H1 (cell line): ENCODE results near the gene HBEGF. TPM values are rescaled to one million over a fixed set of nuclear protein-coding genes. Genes with fewer than 3 reads are reported as not detected.

Experiments
- CTCF ChIA-PET: fragments of 300-600 bp; sonication (Branson Sonifier 250); formaldehyde crosslinking; loops from one replicate; lab custom pipeline; 2021; ENCODE audit not compliant: partially characterized antibody; lab: Charles Lee
- POLR2A ChIA-PET: fragments of 300-600 bp; sonication (Branson Sonifier 250); formaldehyde crosslinking; loops from one replicate; lab custom pipeline; 2021; ENCODE audit warnings: inconsistent platforms; ENCODE audit not compliant: partially characterized antibody; lab: Charles Lee
- DNase-seq, 2 experiments: peaks; one replicate each; pipeline versions ENCODE4 v3.0.0 to v3.0.0-alpha.2; 2010 to 2022; ENCODE audit warnings: low spot score in 2 of 2, low read depth in 1 of 2, mixed read lengths in 1 of 2
- FAIRE-seq: peaks from 2 replicates; lab custom pipeline; 2011; peaks lifted over from hg19 to GRCh38; lab: Jason Lieb, UNC
- H2AFZ ChIP-seq: 2 replicates; pipeline ENCODE4 v1.8.1; 2012; ENCODE audit warnings: low read length, inconsistent platforms
- H2AK5ac ChIP-seq: 2 replicates; pipeline ENCODE4 v1.6.1; 2013; ENCODE audit warnings: low read depth, low read length
- H2BK120ac ChIP-seq: replicated peaks from 2 replicates; pipeline ENCODE3; 2013; ENCODE audit warnings: low read depth, low read length, inconsistent platforms
- H2BK12ac ChIP-seq: 2 replicates; pipeline ENCODE4 v1.6.1; 2013; ENCODE audit warnings: low read depth, low read length
- H2BK15ac ChIP-seq: 2 replicates; pipeline ENCODE4 v1.6.1; 2013; ENCODE audit warnings: low read length
- H2BK20ac ChIP-seq: 2 replicates; pipeline ENCODE4 v1.6.1; 2013; ENCODE audit warnings: low read length
- H2BK5ac ChIP-seq: 2 replicates; pipeline ENCODE4 v1.6.1; 2013; ENCODE audit warnings: low read depth, low read length
- H3K14ac ChIP-seq: 2 replicates; pipeline ENCODE4 v1.6.1; 2013; ENCODE audit warnings: inconsistent platforms; ENCODE audit not compliant: insufficient read length
- H3K18ac ChIP-seq: 2 replicates; pipeline ENCODE4 v1.6.1; 2013; ENCODE audit warnings: low read length; ENCODE audit errors: extremely low read depth
- H3K23ac ChIP-seq: 2 replicates; pipeline ENCODE4 v1.6.1; 2013; ENCODE audit warnings: inconsistent platforms; ENCODE audit not compliant: insufficient read length
- H3K23me2 ChIP-seq: 2 replicates; pipeline ENCODE4 v1.6.1; 2013; ENCODE audit warnings: low read depth, low read length
- H3K27ac ChIP-seq: 2 replicates; pipeline ENCODE4 v1.6.1; 2011; ENCODE audit warnings: low read depth, low read length, inconsistent platforms
- H3K27me3 ChIP-seq, 4 experiments: replicated peaks in 1 of 4; 1 replicate in 1 of 4; 2 replicates in 3 of 4; pipeline versions ENCODE4 v1.6.1 to v1.8.1; 2011 to 2013; ENCODE audit warnings: low read length in 3 of 4, mild to moderate bottlenecking in 3 of 4, inconsistent platforms in 2 of 4, mixed read lengths in 2 of 4, moderate library complexity in 1 of 4; ENCODE audit not compliant: control insufficient read depth in 3 of 4, insufficient read depth in 3 of 4; ENCODE audit errors: extremely low read depth in 1 of 4
- H3K36me3 ChIP-seq, 4 experiments: 2 replicates each; pipeline versions ENCODE4 v1.6.1 to v1.8.1; 2011 to 2013; ENCODE audit warnings: mild to moderate bottlenecking in 4 of 4, low read length in 3 of 4, moderate library complexity in 2 of 4, control low read depth in 1 of 4, inconsistent platforms in 1 of 4; ENCODE audit not compliant: insufficient read depth in 4 of 4, control insufficient read depth in 2 of 4
- H3K4ac ChIP-seq: replicated peaks from 2 replicates; pipeline ENCODE3; 2013; ENCODE audit warnings: low read length, low read depth, mixed read lengths, inconsistent platforms; ENCODE audit not compliant: insufficient read length
- H3K4me1 ChIP-seq, 4 experiments: replicated peaks in 1 of 4; 1 replicate in 1 of 4; 2 replicates in 3 of 4; pipeline versions ENCODE4 v1.6.1 to v1.8.1; 2011 to 2013; ENCODE audit warnings: low read length in 3 of 4, inconsistent platforms in 2 of 4, mixed read lengths in 1 of 4; ENCODE audit not compliant: insufficient read depth in 4 of 4, control insufficient read depth in 3 of 4
- H3K4me2 ChIP-seq, 2 experiments: 2 replicates each; pipeline versions ENCODE4 v1.6.1 to v1.8.1; 2011 to 2013; ENCODE audit warnings: low read depth in 2 of 2, low read length in 2 of 2, control low read depth in 1 of 2, inconsistent platforms in 1 of 2, mild to moderate bottlenecking in 1 of 2; ENCODE audit not compliant: insufficient read depth in 1 of 2
- H3K4me3 ChIP-seq, 4 experiments: fragments of 200-600, 300-600 bp in 1 of 4; sonication (generic), shearing (Covaris generic), sonication (Bioruptor Twin) in 1 of 4; 2 replicates each; pipeline versions ENCODE4 v1.5.1 to v1.8.1; 2011 to 2016; ENCODE audit warnings: low read length in 4 of 4, low read depth in 3 of 4, control low read depth in 2 of 4, inconsistent platforms in 2 of 4, mild to moderate bottlenecking in 2 of 4, mixed read lengths in 1 of 4, moderate library complexity in 1 of 4; ENCODE audit not compliant: insufficient read depth in 2 of 4; ENCODE audit errors: extremely low read depth in 1 of 4
- H3K56ac ChIP-seq: replicated peaks from 2 replicates; pipeline ENCODE3; 2013; ENCODE audit warnings: low read depth, mild to moderate bottlenecking, mixed read lengths, low read length, inconsistent platforms; ENCODE audit not compliant: insufficient read length
- H3K79me1 ChIP-seq: 2 replicates; pipeline ENCODE4 v1.6.1; 2013; ENCODE audit warnings: low read depth, low read length, control low read depth
- H3K79me2 ChIP-seq, 2 experiments: 2 replicates each; pipeline versions ENCODE4 v1.6.1 to v1.8.1; 2012 to 2013; ENCODE audit warnings: low read length in 2 of 2, mild to moderate bottlenecking in 2 of 2, inconsistent platforms in 1 of 2; ENCODE audit not compliant: insufficient read depth in 2 of 2, control insufficient read depth in 1 of 2
- H3K9ac ChIP-seq, 4 experiments: replicated peaks in 1 of 4; 1 replicate in 1 of 4; 2 replicates in 3 of 4; pipeline versions ENCODE4 v1.6.1 to v1.8.1; 2011 to 2013; ENCODE audit warnings: low read depth in 3 of 4, low read length in 3 of 4, control low read depth in 2 of 4, mild to moderate bottlenecking in 2 of 4, moderate library complexity in 2 of 4, inconsistent platforms in 1 of 4; ENCODE audit errors: extremely low read depth in 1 of 4
- H3K9me3 ChIP-seq, 2 experiments: 2 replicates each; pipeline versions ENCODE4 v1.6.1 to v1.8.1; 2012 to 2013; ENCODE audit warnings: mild to moderate bottlenecking in 2 of 2, moderate library complexity in 2 of 2, control low read depth in 1 of 2, inconsistent platforms in 1 of 2, low read depth in 1 of 2, low read length in 1 of 2, mixed read lengths in 1 of 2; ENCODE audit not compliant: insufficient read depth in 2 of 2
- H4K20me1 ChIP-seq, 2 experiments: replicated peaks in 1 of 2; 2 replicates each; pipeline versions ENCODE3 to v1.8.1; 2011 to 2013; ENCODE audit warnings: inconsistent platforms in 2 of 2, low read length in 2 of 2, mild to moderate bottlenecking in 1 of 2; ENCODE audit not compliant: insufficient read depth in 2 of 2, control insufficient read depth in 1 of 2
- H4K5ac ChIP-seq: 2 replicates; pipeline ENCODE4 v1.6.1; 2013; ENCODE audit warnings: low read length, low read depth, mixed read lengths, inconsistent platforms; ENCODE audit not compliant: insufficient read length
- H4K8ac ChIP-seq: 2 replicates; pipeline ENCODE4 v1.8.0; 2013; ENCODE audit warnings: mild to moderate bottlenecking, moderate library complexity, low read length, inconsistent platforms; ENCODE audit not compliant: insufficient read depth; ENCODE audit errors: extremely low read depth
- H4K91ac ChIP-seq: replicated peaks from 2 replicates; pipeline ENCODE3; 2013; ENCODE audit warnings: low read length, mixed read lengths, inconsistent platforms; ENCODE audit not compliant: insufficient read length
- CREB1 ChIP-seq: IDR thresholded peaks from 2 replicates; pipeline ENCODE4 v1.6.1; 2012; ENCODE audit warnings: inconsistent platforms
- CTBP2 ChIP-seq: IDR thresholded peaks from 2 replicates; pipeline ENCODE4 v1.7.0; 2011; ENCODE audit warnings: borderline replicate concordance, mild to moderate bottlenecking, moderate library complexity, mixed read lengths, low read length; ENCODE audit not compliant: insufficient read depth, insufficient read length
- E2F6 ChIP-seq: IDR thresholded peaks from 2 replicates; pipeline ENCODE4 v1.6.1; 2012; ENCODE audit warnings: inconsistent platforms
- NANOG ChIP-seq: IDR thresholded peaks from 2 replicates; pipeline ENCODE4 v1.6.1; 2011; ENCODE audit warnings: low read length, low read depth, mild to moderate bottlenecking, inconsistent platforms; ENCODE audit not compliant: insufficient read depth, poor library complexity, severe bottlenecking
- SP4 ChIP-seq: IDR thresholded peaks from 2 replicates; pipeline ENCODE4 v1.6.1; 2012; ENCODE audit warnings: low read length, inconsistent platforms
- SUZ12 ChIP-seq: fragments of 200-600 bp; sonication (generic); IDR thresholded peaks from 2 replicates; pipeline ENCODE4 v1.6.1; 2012; ENCODE audit warnings: mild to moderate bottlenecking, inconsistent platforms, low read length, moderate library complexity, mixed read lengths
- TAF7 ChIP-seq: optimal IDR thresholded peaks from 2 replicates; pipeline ENCODE3; 2011; ENCODE audit warnings: low read depth, mild to moderate bottlenecking, inconsistent platforms, low read length, moderate library complexity, borderline replicate concordance
- TEAD4 ChIP-seq: IDR thresholded peaks from 2 replicates; pipeline ENCODE4 v1.6.1; 2012; ENCODE audit warnings: low read depth, low read length, inconsistent platforms, mixed read lengths
- WGBS, 2 experiments: shearing (Covaris generic) in 1 of 2; methylation state at CpG; one replicate each; pipeline versions ENCODE4 v1.1.6 to v1.1.7; 2013 to 2015; ENCODE audit warnings: low lambda C conversion rate in 2 of 2, mixed read lengths in 2 of 2, inconsistent platforms in 1 of 2, low coverage in 1 of 2, missing lambda C conversion rate in 1 of 2; ENCODE audit not compliant: insufficient replicate concordance in 2 of 2, insufficient coverage in 1 of 2, insufficient read length in 1 of 2; ENCODE audit errors: extremely low coverage in 1 of 2, missing lambda C conversion rate in 1 of 2; 5-methylcytosine and 5-hydroxymethylcytosine counted together
- polyA plus RNA-seq, 7 experiments: library from polyadenylated mRNA; depleted of rRNA in 3 of 7; stranded (reverse) in 5 of 7; unstranded in 2 of 7; fragments of >200 nt in 5 of 7; fragments of 200-250 nt in 2 of 7; gene quantifications; 1 replicate in 5 of 7; 2 replicates in 1 of 7; 4 replicates in 1 of 7; pipeline versions ENCODE4 v1.2.1 to v1.2.3, GENCODE V29; 2011 to 2013; ENCODE audit warnings: missing spikeins in 2 of 7, mixed read lengths in 2 of 7
- total RNA-seq: library from RNA; stranded (reverse); fragmentation: NEBNext Ultra II Directional; extraction: Animal tissue kit (Norgen Biotek cat#: 25700); gene quantifications from 2 replicates; pipeline ENCODE4 v1.2.1, GENCODE V29; 2021

HBEGF gene
- total and polyA plus RNA-seq, 2 of the 8 experiments (the other 6 are each of a cell fraction or from before 2014, with no cell fraction given), result 2.4 to 2.5 TPM

DNA sequence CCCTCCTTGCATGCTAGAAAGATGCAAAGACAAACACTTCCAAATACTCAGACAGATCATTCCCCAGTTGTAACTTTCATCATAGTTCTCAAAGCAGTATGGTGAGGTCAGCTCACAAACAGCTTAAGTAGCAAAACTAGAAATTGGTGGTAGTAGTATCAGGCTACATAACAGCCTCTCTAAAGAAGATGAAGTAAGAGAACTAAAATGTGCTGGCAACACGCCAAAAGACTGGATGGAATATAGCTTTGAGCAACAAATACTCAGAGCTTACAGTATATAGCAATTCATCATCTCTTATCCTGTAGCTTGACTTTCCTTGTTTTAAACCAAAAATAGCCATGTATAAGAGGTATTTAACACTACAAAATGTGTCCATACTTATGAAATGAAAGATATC, 51.0 kb downstream of the HBEGF start:
- WGBS, 2 experiments, result 81% methylated on average over 1 of the region's 1 CpG; no CpG with 5 or more reads in 1 of the 2 experiments
- FAIRE-seq (no peak), DNase-seq (no peak)
- Histone ChIP-seq H2AFZ (no peak overlapping the region), H4K20me1 (peaks cover 4% of the 10 kb centered on the region in 2 experiments), H3K4ac (no peak overlapping the region), H3K4me1 (no peaks in the 10 kb centered on the region), H2BK5ac (no peak overlapping the region), H3K23ac (no peak overlapping the region), H4K91ac (no peak overlapping the region), H3K18ac (no peak overlapping the region), H2BK12ac (no peak overlapping the region), H4K8ac (no peak overlapping the region), H3K79me1 (no peaks in the 10 kb centered on the region), H3K14ac (no peak overlapping the region), H2AK5ac (no peak overlapping the region), H2BK120ac (no peak overlapping the region), H2BK15ac (no peak overlapping the region), H3K9ac (no peak overlapping the region), H2BK20ac (no peak overlapping the region), H3K79me2 (peaks cover 0 to 86% of the 10 kb centered on the region in 2 experiments; a peak in 3 of 4 replicates), H3K4me2 (no peak overlapping the region), H3K56ac (no peak overlapping the region), H4K5ac (no peak overlapping the region), H3K36me3 (peaks cover 0 to 4% (median under 1%) of the 10 kb centered on the region in 4 experiments; a peak in 3 of 8 replicates), H3K27ac (no peak overlapping the region), H3K4me3 (no peak overlapping the region), H3K23me2 (no peaks in the 10 kb centered on the region), H3K9me3 (no peaks in the 10 kb centered on the region), H3K27me3 (no peaks in the 10 kb centered on the region)
- ChIA-PET CTCF (interaction anchor here (0.9 to 1.5 kb wide), 4 partner anchors 51 to 57 kb away, joined by 3 to 5 read pairs (median 3); partner anchors contain the start of gene HBEGF), POLR2A (no interaction called here)
- TF ChIP-seq E2F6, result no peak
- TF ChIP-seq CREB1, result no peak
- no peak for TF ChIP-seq CTBP2
- TF ChIP-seq TEAD4, result no peak
- no peak for TF ChIP-seq TAF7
- no peak for TF ChIP-seq NANOG
- no peak for TF ChIP-seq SP4
- no peak for TF ChIP-seq SUZ12
